ENCODE data around the gene ITGB4. TPM values are rescaled to one million over a fixed set of nuclear protein-coding genes. Genes with fewer than 3 reads are reported as not detected.

ITGB4 gene
- total RNA-seq, 1 experiment from 2014 or later, result 0.19 TPM

DNA sequence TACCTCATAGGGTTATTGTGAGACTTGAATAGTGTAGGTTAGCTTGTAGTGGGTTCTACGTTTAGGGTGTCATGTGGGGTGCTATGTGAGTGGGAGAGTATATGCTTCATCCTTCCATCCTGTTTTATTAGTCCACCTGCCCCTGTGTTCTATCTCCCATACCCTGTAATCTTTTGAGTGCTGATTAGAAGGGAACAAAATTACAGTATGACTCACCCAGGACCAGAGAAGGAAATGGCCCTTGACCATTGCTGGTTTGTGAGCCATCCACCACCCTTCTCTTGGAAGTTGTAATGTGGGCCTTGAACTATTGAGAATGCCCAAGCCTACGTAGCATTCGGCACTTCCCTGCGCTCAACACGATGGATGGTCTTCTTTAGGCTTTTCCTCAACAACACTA lies 37.0 kb upstream of the ITGB4 start:
- H3K27ac ChIP-seq (ENCODE audit: low read length), result no peak overlapping the region
- H3K4me3 ChIP-seq (ENCODE audit: low read length), result no peak overlapping the region
- H2AFZ ChIP-seq (ENCODE audit: low read length), result no peak overlapping the region
- no peaks in the 10 kb centered on the region for H3K27me3 ChIP-seq (ENCODE audit: low read length)
- H4K20me1 ChIP-seq (ENCODE audit: insufficient read depth, low read depth, low read length), result peaks cover 3% of the 10 kb centered on the region; the same call in 1 of the 2 replicates
- H3K36me3 ChIP-seq (ENCODE audit: insufficient read depth, low read length), result 0 out of 2 replicates have a peak, but pooled peaks cover 7% of the 10 kb centered on the region
- H3K9ac ChIP-seq (ENCODE audit: low read length), result no peak overlapping the region
- H3K9me3 ChIP-seq (ENCODE audit: low read length), result no peaks in the 10 kb centered on the region
- no peaks in the 10 kb centered on the region for H3K9me2 ChIP-seq (replicated peaks; ENCODE audit: insufficient read depth, low read length)
- no peak for DNase-seq
- H3K4me2 ChIP-seq (ENCODE audit: low read depth, low read length, poor library complexity, severe bottlenecking), result no peak overlapping the region
- H3K79me2 ChIP-seq (ENCODE audit: low read length), result peaks cover 79% of the 10 kb centered on the region
- peaks cover 5% of the 10 kb centered on the region; the same call in 1 of the 2 replicates for H3K4me1 ChIP-seq (ENCODE audit: low read length)

DNA sequence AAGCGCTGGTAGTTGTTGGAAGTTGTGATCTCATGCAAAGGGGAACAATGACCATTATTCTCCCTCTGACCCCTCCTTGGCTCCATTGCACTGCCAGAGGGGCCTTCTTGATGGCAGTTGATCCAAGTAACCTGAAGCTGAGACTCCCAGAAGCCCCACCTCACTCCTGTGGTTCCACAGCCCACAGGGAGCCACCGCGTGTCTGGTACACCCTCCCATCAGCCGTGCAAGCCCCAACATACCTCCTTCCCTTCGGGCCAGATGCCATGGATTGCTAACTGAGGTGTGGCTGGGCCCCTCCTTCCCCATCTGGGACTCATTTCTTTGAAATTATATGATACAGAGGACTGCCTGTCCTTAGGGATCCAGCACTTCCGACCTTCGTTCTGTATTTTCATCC lies 36.3 kb upstream of the ITGB4 start:
- Histone ChIP-seq H2AFZ (ENCODE audit: low read length) (no peak overlapping the region), H4K20me1 (ENCODE audit: insufficient read depth, low read depth, low read length) (peaks cover 3% of the 10 kb centered on the region; the same call in 1 of the 2 replicates), H3K4me2 (ENCODE audit: low read depth, low read length, poor library complexity, severe bottlenecking) (no peak overlapping the region), H3K9ac (ENCODE audit: low read length) (no peak overlapping the region), H3K36me3 (ENCODE audit: insufficient read depth, low read length) (0 out of 2 replicates have a peak, but pooled peaks cover 5% of the 10 kb centered on the region), H3K9me3 (ENCODE audit: low read length) (no peaks in the 10 kb centered on the region), H3K27me3 (ENCODE audit: low read length) (no peaks in the 10 kb centered on the region), H3K79me2 (ENCODE audit: low read length) (peaks cover 78% of the 10 kb centered on the region), H3K9me2 (replicated peaks; ENCODE audit: insufficient read depth, low read length) (no peaks in the 10 kb centered on the region), H3K4me3 (ENCODE audit: low read length) (no peak overlapping the region), H3K4me1 (ENCODE audit: low read length) (peaks cover 5% of the 10 kb centered on the region; the same call in 1 of the 2 replicates), H3K27ac (ENCODE audit: low read length) (no peak overlapping the region)
- DNase-seq, result no peak

- Histone ChIP-seq H2AFZ (ENCODE audit: low read length) (no peak overlapping the region), H3K9me3 (ENCODE audit: low read length) (no peaks in the 10 kb centered on the region), H3K4me3 (ENCODE audit: low read length) (no peak overlapping the region), H3K9ac (ENCODE audit: low read length) (no peak overlapping the region), H3K9me2 (replicated peaks; ENCODE audit: insufficient read depth, low read length) (no peaks in the 10 kb centered on the region), H3K4me2 (ENCODE audit: low read depth, low read length, poor library complexity, severe bottlenecking) (no peak overlapping the region), H3K4me1 (ENCODE audit: low read length) (peaks cover 5% of the 10 kb centered on the region; the same call in 1 of the 2 replicates), H3K27me3 (ENCODE audit: low read length) (no peaks in the 10 kb centered on the region), H3K36me3 (ENCODE audit: insufficient read depth, low read length) (0 out of 2 replicates have a peak, but pooled peaks cover 5% of the 10 kb centered on the region), H3K79me2 (ENCODE audit: low read length) (peaks cover 75% of the 10 kb centered on the region), H3K27ac (ENCODE audit: low read length) (no peak overlapping the region), H4K20me1 (ENCODE audit: insufficient read depth, low read depth, low read length) (peaks cover 3% of the 10 kb centered on the region; the same call in 1 of the 2 replicates)
- DNase-seq, result no peak
These were observed 35.8 kb upstream of the ITGB4 start for GRCh38 chr17:75685499-75685898.

- H3K4me2 ChIP-seq (ENCODE audit: low read depth, low read length, poor library complexity, severe bottlenecking), result no peak overlapping the region
- H3K4me3 ChIP-seq (ENCODE audit: low read length), result no peak overlapping the region
- H3K36me3 ChIP-seq (ENCODE audit: insufficient read depth, low read length), result 0 out of 2 replicates have a peak, but pooled peaks cover 5% of the 10 kb centered on the region
- H2AFZ ChIP-seq (ENCODE audit: low read length), result no peak overlapping the region
- peaks cover 10% of the 10 kb centered on the region; the same call in 1 of the 2 replicates for H4K20me1 ChIP-seq (ENCODE audit: insufficient read depth, low read depth, low read length)
- H3K79me2 ChIP-seq (ENCODE audit: low read length), result peaks cover 85% of the 10 kb centered on the region
- H3K4me1 ChIP-seq (ENCODE audit: low read length), result peaks cover 5% of the 10 kb centered on the region; the same call in 1 of the 2 replicates
- H3K9me2 ChIP-seq (replicated peaks; ENCODE audit: insufficient read depth, low read length), result no peaks in the 10 kb centered on the region
- H3K27ac ChIP-seq (ENCODE audit: low read length), result no peak overlapping the region
- no peaks in the 10 kb centered on the region for H3K27me3 ChIP-seq (ENCODE audit: low read length)
- H3K9ac ChIP-seq (ENCODE audit: low read length), result no peak overlapping the region
- DNase-seq, result no peak
- no peaks in the 10 kb centered on the region for H3K9me3 ChIP-seq (ENCODE audit: low read length)
These were observed 32.9 kb upstream of the ITGB4 start for GRCh38 chr17:75688209-75688825.

GRCh38 chr17:75689441-75689873 lies 31.8 kb upstream of the ITGB4 start:
- H3K27me3 ChIP-seq (ENCODE audit: low read length), result no peaks in the 10 kb centered on the region
- no peak overlapping the region for H3K4me2 ChIP-seq (ENCODE audit: low read depth, low read length, poor library complexity, severe bottlenecking)

GRCh38 chr17:75691371-75691791 lies 29.9 kb upstream of the ITGB4 start:
- Histone ChIP-seq H3K79me2 (ENCODE audit: low read length) (peaks cover 61% of the 10 kb centered on the region), H3K4me1 (ENCODE audit: low read length) (peaks cover 5% of the 10 kb centered on the region; the same call in 1 of the 2 replicates)
- DNase-seq, result no peak

More at GRCh38 chr17:75689441-75689873, 31.8 kb upstream of the ITGB4 start:
- no peak for DNase-seq
- peaks cover 10% of the 10 kb centered on the region; the same call in 1 of the 2 replicates for H4K20me1 ChIP-seq (ENCODE audit: insufficient read depth, low read depth, low read length)
- H3K9me3 ChIP-seq (ENCODE audit: low read length), result no peaks in the 10 kb centered on the region
- peaks cover 5% of the 10 kb centered on the region; the same call in 1 of the 2 replicates for H3K4me1 ChIP-seq (ENCODE audit: low read length)
- H3K4me3 ChIP-seq (ENCODE audit: low read length), result no peak overlapping the region
- H3K36me3 ChIP-seq (ENCODE audit: insufficient read depth, low read length), result 0 out of 2 replicates have a peak, but pooled peaks cover 5% of the 10 kb centered on the region
- no peak overlapping the region for H3K27ac ChIP-seq (ENCODE audit: low read length)
- H3K79me2 ChIP-seq (ENCODE audit: low read length), result peaks cover 73% of the 10 kb centered on the region
- H3K9ac ChIP-seq (ENCODE audit: low read length), result no peak overlapping the region
- H2AFZ ChIP-seq (ENCODE audit: low read length), result no peak overlapping the region
- H3K9me2 ChIP-seq (replicated peaks; ENCODE audit: insufficient read depth, low read length), result no peaks in the 10 kb centered on the region

DNA sequence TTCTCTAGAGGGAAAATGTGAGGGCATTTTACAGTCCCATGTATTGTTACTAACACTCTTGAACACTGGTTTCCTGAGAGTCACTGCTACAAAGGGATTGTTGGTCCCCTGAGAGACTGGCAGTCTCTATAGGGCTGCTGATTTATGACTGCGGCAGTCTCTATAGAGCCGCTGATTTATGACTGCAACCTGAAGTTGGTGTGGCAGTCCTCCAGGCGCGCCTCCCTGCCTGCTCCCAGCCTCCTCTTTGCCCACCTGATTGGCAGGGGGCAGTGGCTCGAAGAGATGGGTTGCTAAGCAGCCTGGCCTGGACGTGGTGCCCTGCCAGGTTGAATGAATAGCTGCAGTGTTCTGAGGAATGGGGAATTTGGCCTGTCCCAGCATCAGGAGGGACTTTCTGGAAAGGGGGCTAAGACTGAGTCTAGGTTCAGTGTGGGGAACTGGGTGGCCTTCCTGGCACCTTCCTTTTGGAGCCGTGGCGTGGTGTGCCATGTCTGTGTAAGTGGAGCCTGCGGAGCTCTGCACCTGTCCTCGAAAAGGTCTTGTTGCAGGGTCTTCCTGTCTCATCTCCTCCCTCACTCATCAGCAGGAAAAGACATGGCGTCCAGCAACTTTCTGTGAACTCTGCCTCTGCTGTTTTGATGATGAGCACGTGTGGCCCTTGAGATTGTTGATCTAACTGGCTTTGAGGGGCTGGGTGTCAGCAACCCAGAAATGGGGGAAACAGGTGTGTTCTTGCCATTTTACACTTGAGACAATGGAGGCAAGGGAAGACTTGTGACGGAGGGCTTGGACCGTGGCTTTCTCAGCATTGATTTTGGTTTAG lies 29.2 kb upstream of the ITGB4 start:
- Histone ChIP-seq H3K4me2 (ENCODE audit: low read depth, low read length, poor library complexity, severe bottlenecking) (no peak overlapping the region), H3K9ac (ENCODE audit: low read length) (no peak overlapping the region), H3K9me3 (ENCODE audit: low read length) (no peaks in the 10 kb centered on the region), H3K36me3 (ENCODE audit: insufficient read depth, low read length) (peaks cover 2% of the 10 kb centered on the region; the same call in 1 of the 2 replicates), H4K20me1 (ENCODE audit: insufficient read depth, low read depth, low read length) (peaks cover 10% of the 10 kb centered on the region; the same call in 1 of the 2 replicates), H3K4me1 (ENCODE audit: low read length) (peaks cover 5% of the 10 kb centered on the region; the same call in 1 of the 2 replicates), H3K27ac (ENCODE audit: low read length) (no peak overlapping the region), H3K27me3 (ENCODE audit: low read length) (no peaks in the 10 kb centered on the region), H3K4me3 (ENCODE audit: low read length) (no peak overlapping the region), H3K79me2 (ENCODE audit: low read length) (peaks cover 55% of the 10 kb centered on the region), H2AFZ (ENCODE audit: low read length) (no peak overlapping the region), H3K9me2 (replicated peaks; ENCODE audit: insufficient read depth, low read length) (no peaks in the 10 kb centered on the region)
- no peak for DNase-seq

More at GRCh38 chr17:75691371-75691791, 29.9 kb upstream of the ITGB4 start:
- Histone ChIP-seq H3K36me3 (ENCODE audit: insufficient read depth, low read length) (peaks cover 7% of the 10 kb centered on the region; the same call in 1 of the 2 replicates), H3K9me2 (replicated peaks; ENCODE audit: insufficient read depth, low read length) (no peaks in the 10 kb centered on the region), H3K27me3 (ENCODE audit: low read length) (no peaks in the 10 kb centered on the region), H3K27ac (ENCODE audit: low read length) (no peak overlapping the region), H3K4me2 (ENCODE audit: low read depth, low read length, poor library complexity, severe bottlenecking) (no peak overlapping the region), H3K9me3 (ENCODE audit: low read length) (no peaks in the 10 kb centered on the region), H3K4me3 (ENCODE audit: low read length) (no peak overlapping the region), H3K9ac (ENCODE audit: low read length) (no peak overlapping the region), H2AFZ (ENCODE audit: low read length) (no peak overlapping the region), H4K20me1 (ENCODE audit: insufficient read depth, low read depth, low read length) (peaks cover 10% of the 10 kb centered on the region; the same call in 1 of the 2 replicates)

- Histone ChIP-seq H3K79me2 (ENCODE audit: low read length) (peaks cover 50% of the 10 kb centered on the region), H3K4me2 (ENCODE audit: low read depth, low read length, poor library complexity, severe bottlenecking) (no peak overlapping the region), H3K36me3 (ENCODE audit: insufficient read depth, low read length) (peaks cover 2% of the 10 kb centered on the region; the same call in 1 of the 2 replicates), H3K9me2 (replicated peaks; ENCODE audit: insufficient read depth, low read length) (no peaks in the 10 kb centered on the region), H3K4me1 (ENCODE audit: low read length) (peaks cover 5% of the 10 kb centered on the region; the same call in 1 of the 2 replicates), H3K27ac (ENCODE audit: low read length) (no peak overlapping the region), H3K4me3 (ENCODE audit: low read length) (no peak overlapping the region), H4K20me1 (ENCODE audit: insufficient read depth, low read depth, low read length) (peaks cover 10% of the 10 kb centered on the region; the same call in 1 of the 2 replicates), H3K9ac (ENCODE audit: low read length) (no peak overlapping the region), H3K27me3 (ENCODE audit: low read length) (no peaks in the 10 kb centered on the region), H2AFZ (ENCODE audit: low read length) (no peak overlapping the region), H3K9me3 (ENCODE audit: low read length) (no peaks in the 10 kb centered on the region)
- no peak for DNase-seq
These were observed 28.3 kb upstream of the ITGB4 start for GRCh38 chr17:75692976-75693375.

Data from Karpas-422 (cell line).